Calu3 (cell line): ENCODE data around the gene XPNPEP1. TPM values are rescaled to one million over a fixed set of nuclear protein-coding genes. Genes with fewer than 3 reads are reported as not detected.

Experiments
- BruUV-seq: library from RNA; stranded (reverse); fragments of 400-500 nt; replicated peaks from 2 replicates; lab custom pipeline; 2021; lab: Mats Ljungman, UMichigan
- CTCF ChIA-PET: fragments of 300-600 bp; sonication (Branson Sonifier 250); formaldehyde crosslinking; loops from one replicate; lab custom pipeline; 2022; ENCODE audit warnings: antibody characterized with exemption; lab: Charles Lee
- DNase-seq: peaks from one replicate; pipeline ENCODE4 v3.0.0; 2022
- H3K27ac Mint-ChIP-seq: one replicate; pipeline ENCODE4 v1.8.0; 2022; ENCODE audit warnings: mixed read lengths; ENCODE audit not compliant: unreplicated experiment
- H3K27me3 Mint-ChIP-seq: one replicate; pipeline ENCODE4 v1.8.0; 2022; ENCODE audit warnings: mixed read lengths; ENCODE audit not compliant: unreplicated experiment
- H3K36me3 Mint-ChIP-seq: one replicate; pipeline ENCODE4 v1.8.0; 2022; ENCODE audit warnings: mild to moderate bottlenecking, moderate library complexity, mixed read lengths; ENCODE audit not compliant: insufficient read depth, unreplicated experiment
- H3K4me1 Mint-ChIP-seq: one replicate; pipeline ENCODE4 v1.8.0; 2022; ENCODE audit warnings: mild to moderate bottlenecking, low read depth, mixed read lengths; ENCODE audit not compliant: unreplicated experiment
- H3K4me3 Mint-ChIP-seq: one replicate; pipeline ENCODE4 v1.8.0; 2022; ENCODE audit warnings: mild to moderate bottlenecking, low read depth, moderate library complexity, mixed read lengths; ENCODE audit not compliant: unreplicated experiment
- H3K9me3 Mint-ChIP-seq: one replicate; pipeline ENCODE4 v1.8.0; 2022; ENCODE audit warnings: low read depth, mixed read lengths; ENCODE audit not compliant: unreplicated experiment
- CTCF ChIP-seq: fragments of 200-600 bp; IDR thresholded peaks from one replicate; pipeline ENCODE4 v1.8.0; 2022; ENCODE audit warnings: antibody characterized with exemption; ENCODE audit not compliant: unreplicated experiment
- intact Hi-C: fragments of 100-400 bp; cut with micrococcal nuclease; formaldehyde crosslinking; loops from one replicate; pipeline ENCODE4 v1.10.0; 2022; ENCODE audit not compliant: unreplicated experiment
- total RNA-seq: library from RNA; stranded (reverse); gene quantifications from 2 replicates; pipeline ENCODE4 v1.2.3, GENCODE V29; 2022

XPNPEP1 gene
- total RNA-seq, 1 experiment from 2014 or later, result 50.0 TPM

GRCh38 chr10:109953766-109954165, 30.5 kb upstream of the XPNPEP1 start:
- peaks cover 15% of the 10 kb centered on the region for H3K4me1 Mint-ChIP-seq
- no peaks in the 10 kb centered on the region for H3K36me3 Mint-ChIP-seq
- H3K9me3 Mint-ChIP-seq, result no peaks in the 10 kb centered on the region
- TF ChIP-seq CTCF, result no peak
- no peaks in the 10 kb centered on the region for H3K27me3 Mint-ChIP-seq
- CTCF ChIA-PET, result interaction anchor here (1.3 kb wide), 1 partner anchor 69 kb away, joined by 3 read pairs; no protein-coding TSS in a partner anchor
- BruUV-seq, result no TSS peak
- intact Hi-C loops, result no loop called here
- H3K4me3 Mint-ChIP-seq, result no peak overlapping the region
- H3K27ac Mint-ChIP-seq, result no peak overlapping the region
- no peak for DNase-seq

- Mint-ChIP-seq H3K4me3 (no peak overlapping the region), H3K27ac (no peak overlapping the region), H3K4me1 (peaks cover 15% of the 10 kb centered on the region), H3K36me3 (no peaks in the 10 kb centered on the region), H3K27me3 (no peaks in the 10 kb centered on the region), H3K9me3 (no peaks in the 10 kb centered on the region)
- no peak for TF ChIP-seq CTCF
- DNase-seq, result no peak
- CTCF ChIA-PET, result interaction anchor here (0.7 to 1.3 kb wide), 3 partner anchors 40 to 777 kb away, joined by 3 read pairs; no protein-coding TSS in a partner anchor
- no TSS peak for BruUV-seq
- intact Hi-C loops, result no loop called here
These were observed 29.2 kb upstream of the XPNPEP1 start for GRCh38 chr10:109952526-109952925.

- no peak for DNase-seq
- CTCF ChIA-PET, result no interaction called here
- Mint-ChIP-seq H3K4me1 (peaks cover 15% of the 10 kb centered on the region), H3K9me3 (no peaks in the 10 kb centered on the region), H3K36me3 (no peaks in the 10 kb centered on the region), H3K4me3 (no peak overlapping the region), H3K27ac (no peak overlapping the region), H3K27me3 (no peaks in the 10 kb centered on the region)
- intact Hi-C loops, result no loop called here
- no peak for TF ChIP-seq CTCF
- no TSS peak for BruUV-seq
These were observed 24.0 kb upstream of the XPNPEP1 start for GRCh38 chr10:109947111-109947920.

- peaks cover 15% of the 10 kb centered on the region for H3K4me1 Mint-ChIP-seq
- no peak for DNase-seq
- no peaks in the 10 kb centered on the region for H3K27me3 Mint-ChIP-seq
- no peak overlapping the region for H3K27ac Mint-ChIP-seq
- H3K9me3 Mint-ChIP-seq, result no peaks in the 10 kb centered on the region
- no peaks in the 10 kb centered on the region for H3K36me3 Mint-ChIP-seq
- no TSS peak for BruUV-seq
- TF ChIP-seq CTCF, result no peak
- intact Hi-C loops, result no loop called here
- CTCF ChIA-PET, result no interaction called here
- no peak overlapping the region for H3K4me3 Mint-ChIP-seq
These were observed 23.4 kb upstream of the XPNPEP1 start for GRCh38 chr10:109946680-109947079.
